ENCODE data around the gene NME4.
"Not testable (repeated sequence)": the region's sequence is repeated elsewhere in the genome, so short reads cannot be mapped to it uniquely, and the experiment has no call there.

NME4 gene

DNA sequence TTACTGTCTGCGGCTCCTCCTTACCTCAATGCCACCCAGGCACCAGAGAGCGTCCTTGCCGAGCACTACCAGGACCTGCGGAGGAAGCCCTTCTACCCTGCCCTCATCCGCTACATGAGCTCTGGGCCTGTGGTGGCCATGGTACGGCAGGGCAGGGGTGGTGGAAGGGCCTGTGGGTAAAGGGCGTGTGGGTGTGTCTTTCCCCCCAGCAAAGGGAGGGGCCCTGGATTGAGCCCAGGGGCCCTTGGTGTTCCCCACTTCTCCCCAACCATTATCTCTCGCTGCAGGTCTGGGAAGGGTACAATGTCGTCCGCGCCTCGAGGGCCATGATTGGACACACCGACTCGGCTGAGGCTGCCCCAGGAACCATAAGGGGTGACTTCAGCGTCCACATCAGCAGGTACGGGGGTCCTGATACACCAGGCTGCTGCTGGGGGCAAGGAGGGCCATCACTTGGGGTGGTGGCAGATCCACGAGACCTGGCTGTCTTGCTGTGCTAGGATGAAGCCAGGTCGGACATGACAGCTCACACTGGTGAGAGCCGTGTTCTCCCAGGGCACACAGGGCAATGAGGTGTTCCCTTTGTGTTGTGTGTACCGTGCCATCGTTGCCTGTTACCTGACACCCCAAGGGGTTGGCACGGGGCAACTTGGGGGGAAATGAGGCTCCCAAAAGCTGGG, 2.5 kb downstream of the NME4 start:
- Mint-ChIP-seq H3K27me3 (no peaks in the 10 kb centered on the region), H3K27ac (ENCODE audit: low read depth) (no peak overlapping the region), H3K4me3 (peak overlapping the region; percentile 82), H3K4me1 (peaks cover 21% of the 10 kb centered on the region), H3K36me3 (ENCODE audit: insufficient read depth) (peaks cover 8% of the 10 kb centered on the region), H3K9me3 (no peaks in the 10 kb centered on the region)
- ATAC-seq (replicated peaks; ENCODE audit: extremely low read depth, poor library complexity, severe bottlenecking): no peak
- no peak for DNase-seq (ENCODE audit: low spot score in 2 of 2)

DNA sequence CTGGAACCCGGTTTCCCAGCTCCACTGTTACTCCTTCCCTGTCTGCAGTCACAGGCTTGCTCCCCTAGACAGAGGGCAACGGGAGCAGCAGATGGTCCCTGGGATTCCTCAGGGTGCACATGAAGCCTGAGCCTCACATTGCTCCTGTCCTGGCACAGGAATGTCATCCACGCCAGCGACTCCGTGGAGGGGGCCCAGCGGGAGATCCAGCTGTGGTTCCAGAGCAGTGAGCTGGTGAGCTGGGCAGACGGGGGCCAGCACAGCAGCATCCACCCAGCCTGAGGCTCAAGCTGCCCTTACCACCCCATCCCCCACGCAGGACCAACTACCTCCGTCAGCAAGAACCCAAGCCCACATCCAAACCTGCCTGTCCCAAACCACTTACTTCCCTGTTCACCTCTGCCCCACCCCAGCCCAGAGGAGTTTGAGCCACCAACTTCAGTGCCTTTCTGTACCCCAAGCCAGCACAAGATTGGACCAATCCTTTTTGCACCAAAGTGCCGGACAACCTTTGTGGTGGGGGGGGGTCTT, 3.1 kb downstream of the NME4 start:
- H3K27me3 Mint-ChIP-seq: no peaks in the 10 kb centered on the region
- H3K36me3 Mint-ChIP-seq (ENCODE audit: insufficient read depth): peaks cover 8% of the 10 kb centered on the region
- DNase-seq (ENCODE audit: low spot score in 2 of 2) (no peak), ATAC-seq (replicated peaks; ENCODE audit: extremely low read depth, poor library complexity, severe bottlenecking) (no peak)
- peak overlapping the region; percentile 88 for H3K27ac Mint-ChIP-seq (ENCODE audit: low read depth)
- H3K4me1 Mint-ChIP-seq: peaks cover 21% of the 10 kb centered on the region
- peak overlapping the region; percentile 82 for H3K4me3 Mint-ChIP-seq
- no peaks in the 10 kb centered on the region for H3K9me3 Mint-ChIP-seq

DNA sequence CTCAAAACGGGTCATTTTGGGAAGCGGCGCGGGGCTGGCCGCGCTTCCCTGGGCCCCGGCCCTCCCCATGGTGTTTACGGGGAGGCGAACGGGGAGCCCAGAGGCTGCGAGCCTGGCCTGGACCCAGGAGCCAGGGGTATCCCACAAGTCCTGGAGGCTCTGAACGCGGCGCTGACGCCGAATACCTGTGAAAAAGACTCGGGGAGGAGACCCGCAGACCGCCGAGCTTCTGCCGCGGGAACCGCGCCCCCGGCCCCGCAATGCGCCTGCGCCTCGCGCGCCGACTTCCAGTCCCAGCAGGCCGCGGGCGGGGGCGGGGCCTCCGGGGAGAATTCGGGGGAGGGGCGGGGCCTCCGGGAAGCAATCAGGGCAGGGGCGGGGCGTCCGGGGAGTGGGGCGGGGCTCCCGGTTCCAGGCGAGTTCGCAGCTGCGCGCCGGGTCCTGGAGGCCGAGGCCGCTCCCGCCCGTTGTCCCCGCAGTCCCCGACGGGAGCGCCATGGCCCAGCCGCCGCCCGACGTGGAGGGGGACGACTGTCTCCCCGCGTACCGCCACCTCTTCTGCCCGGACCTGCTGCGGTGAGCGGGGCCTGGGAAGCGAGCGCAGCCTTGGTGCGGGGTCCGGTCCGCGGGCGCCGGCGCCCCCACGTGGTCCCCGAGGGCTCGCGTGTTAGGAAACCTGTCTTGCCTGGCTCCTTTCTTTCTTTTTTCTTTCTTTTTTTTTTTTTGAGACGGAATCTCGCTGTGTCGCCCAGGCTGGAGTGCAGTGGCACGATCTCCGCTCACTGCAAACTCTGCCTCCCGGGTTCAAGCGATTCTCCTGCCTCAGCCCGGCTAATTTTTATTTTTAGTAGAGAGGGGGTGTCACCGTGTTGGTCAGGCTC, 4.7 kb downstream of the NME4 start, which contains the start of gene DECR2:
DECR2 (plus strand) TSS at position 418 of the 881 bp plus-strand sequence; CDS start at position 497, 79 bp downstream.
- Mint-ChIP-seq H3K36me3 (ENCODE audit: insufficient read depth) (peaks cover 8% of the 10 kb centered on the region), H3K4me3 (peak within 1 kb of the TSS; percentile 82), H3K27ac (ENCODE audit: low read depth) (peak within 1 kb of the TSS; percentile 88), H3K9me3 (no peaks in the 10 kb centered on the region), H3K27me3 (no peaks in the 10 kb centered on the region), H3K4me1 (peaks cover 15% of the 10 kb centered on the region)
- ATAC-seq (replicated peaks; ENCODE audit: extremely low read depth, poor library complexity, severe bottlenecking) (peak; percentile 74), DNase-seq (ENCODE audit: low spot score in 2 of 2) (peak; percentile 89 to 91)

DNA sequence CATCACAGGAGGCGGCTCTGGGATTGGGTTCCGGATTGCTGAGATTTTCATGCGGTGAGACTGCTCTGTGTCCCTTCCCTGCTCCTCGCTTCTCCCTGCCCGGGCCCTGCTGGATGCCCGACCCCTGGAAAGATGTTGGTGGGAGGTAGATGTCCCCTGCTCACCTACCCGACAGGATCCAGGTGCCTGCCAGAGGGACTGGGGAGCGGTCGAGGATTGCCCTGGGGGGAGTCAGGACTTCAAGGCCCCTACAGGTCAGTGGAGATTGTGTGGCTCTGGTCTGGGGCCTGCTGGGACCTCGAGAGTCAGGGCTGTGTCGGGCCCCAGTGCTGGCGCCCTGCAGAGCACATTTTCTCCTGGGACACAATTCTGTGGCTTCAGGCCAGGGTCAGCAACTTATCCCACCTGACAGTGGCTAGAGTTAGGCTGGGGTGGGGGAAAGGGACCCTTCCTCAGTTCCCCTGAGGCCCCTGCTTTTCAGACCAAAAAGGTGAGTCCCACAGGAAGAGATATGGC, 8.0 kb downstream of the NME4 start:
- no peak for DNase-seq (ENCODE audit: low spot score in 2 of 2)
- ATAC-seq (replicated peaks; ENCODE audit: extremely low read depth, poor library complexity, severe bottlenecking): no peak
- no peak overlapping the region for H3K27ac Mint-ChIP-seq (ENCODE audit: low read depth)
- no peak overlapping the region for H3K4me3 Mint-ChIP-seq
- H3K4me1 Mint-ChIP-seq: peaks cover 8% of the 10 kb centered on the region
- H3K36me3 Mint-ChIP-seq (ENCODE audit: insufficient read depth): peaks cover 8% of the 10 kb centered on the region
- H3K27me3 Mint-ChIP-seq: no peaks in the 10 kb centered on the region
- no peaks in the 10 kb centered on the region for H3K9me3 Mint-ChIP-seq

DNA sequence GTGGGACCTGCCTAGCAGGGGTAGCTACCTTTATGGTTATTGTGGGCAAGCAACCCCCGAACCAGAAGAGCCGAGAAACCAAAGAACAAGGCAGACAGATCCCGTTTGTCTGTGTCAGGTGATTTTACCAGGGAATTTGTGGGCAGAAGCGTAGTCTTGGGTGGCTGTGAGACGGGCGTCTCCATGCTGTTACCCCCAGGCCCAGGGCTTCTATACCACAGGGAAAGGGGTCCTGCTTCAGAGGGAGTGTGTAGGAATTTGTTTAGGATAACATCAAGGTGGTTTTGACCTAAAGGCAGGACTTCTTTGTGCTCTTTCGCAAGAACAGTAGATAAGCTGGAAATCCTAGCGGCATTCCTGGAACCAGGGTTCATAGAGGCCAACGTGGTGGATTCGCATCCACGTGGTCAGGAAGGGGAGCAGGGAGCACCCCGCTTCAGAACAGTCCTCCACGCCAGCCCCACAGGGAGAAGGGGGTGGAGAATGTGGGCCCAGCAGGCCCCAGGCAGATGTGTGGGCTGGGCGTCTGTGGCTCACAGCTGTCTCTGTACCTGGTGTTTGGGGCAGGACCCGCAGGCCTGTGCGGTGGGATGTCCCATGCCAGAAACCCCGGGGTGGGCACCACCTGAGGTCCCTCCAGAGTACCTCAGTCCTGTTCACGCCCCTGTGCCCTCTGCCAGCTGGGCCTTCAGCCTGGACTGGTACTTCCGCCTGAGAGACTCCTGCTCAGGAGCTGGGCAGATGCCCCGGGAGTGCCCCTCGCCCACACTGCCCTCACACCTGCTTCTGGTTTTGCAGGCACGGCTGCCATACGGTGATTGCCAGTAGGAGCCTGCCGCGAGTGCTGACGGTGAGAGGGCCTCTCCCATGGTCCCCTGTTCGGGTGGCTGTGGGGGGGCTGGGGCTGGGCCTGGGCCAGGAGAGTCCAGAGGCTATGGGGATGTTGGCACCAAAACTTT, 8.8 kb downstream of the NME4 start:
- no peaks in the 10 kb centered on the region for H3K27me3 Mint-ChIP-seq
- peaks cover 6% of the 10 kb centered on the region for H3K36me3 Mint-ChIP-seq (ENCODE audit: insufficient read depth)
- no peak overlapping the region for H3K4me3 Mint-ChIP-seq
- no peak overlapping the region for H3K27ac Mint-ChIP-seq (ENCODE audit: low read depth)
- peaks cover under 1% of the 10 kb centered on the region for H3K4me1 Mint-ChIP-seq
- no peak for DNase-seq (ENCODE audit: low spot score in 2 of 2)
- ATAC-seq (replicated peaks; ENCODE audit: extremely low read depth, poor library complexity, severe bottlenecking): no peak
- H3K9me3 Mint-ChIP-seq: no peaks in the 10 kb centered on the region

DNA sequence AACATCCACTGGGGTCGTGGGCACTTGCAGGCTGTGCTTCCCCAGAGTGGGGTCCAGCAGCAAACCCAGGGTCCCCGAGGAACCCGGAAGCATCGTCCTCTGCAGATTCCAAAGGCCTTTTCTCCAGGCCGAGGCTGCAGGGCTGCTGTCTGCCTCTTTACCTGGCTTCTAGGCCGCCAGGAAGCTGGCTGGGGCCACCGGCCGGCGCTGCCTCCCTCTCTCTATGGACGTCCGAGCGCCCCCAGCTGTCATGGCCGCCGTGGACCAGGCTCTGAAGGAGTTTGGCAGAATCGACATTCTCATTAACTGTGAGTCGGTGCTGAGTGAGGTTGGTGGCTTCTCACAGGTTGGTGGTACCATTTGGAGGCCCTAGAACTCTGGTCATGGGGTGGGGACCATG, 10.3 kb downstream of the NME4 start:
- no peak for ATAC-seq (replicated peaks; ENCODE audit: extremely low read depth, poor library complexity, severe bottlenecking)
- peaks cover 1% of the 10 kb centered on the region for H3K36me3 Mint-ChIP-seq (ENCODE audit: insufficient read depth)
- no peaks in the 10 kb centered on the region for H3K9me3 Mint-ChIP-seq
- H3K27ac Mint-ChIP-seq (ENCODE audit: low read depth): no peak overlapping the region
- no peak for DNase-seq (ENCODE audit: low spot score in 2 of 2)
- no peak overlapping the region for H3K4me3 Mint-ChIP-seq
- H3K4me1 Mint-ChIP-seq: no peaks in the 10 kb centered on the region
- H3K27me3 Mint-ChIP-seq: no peaks in the 10 kb centered on the region

DNA sequence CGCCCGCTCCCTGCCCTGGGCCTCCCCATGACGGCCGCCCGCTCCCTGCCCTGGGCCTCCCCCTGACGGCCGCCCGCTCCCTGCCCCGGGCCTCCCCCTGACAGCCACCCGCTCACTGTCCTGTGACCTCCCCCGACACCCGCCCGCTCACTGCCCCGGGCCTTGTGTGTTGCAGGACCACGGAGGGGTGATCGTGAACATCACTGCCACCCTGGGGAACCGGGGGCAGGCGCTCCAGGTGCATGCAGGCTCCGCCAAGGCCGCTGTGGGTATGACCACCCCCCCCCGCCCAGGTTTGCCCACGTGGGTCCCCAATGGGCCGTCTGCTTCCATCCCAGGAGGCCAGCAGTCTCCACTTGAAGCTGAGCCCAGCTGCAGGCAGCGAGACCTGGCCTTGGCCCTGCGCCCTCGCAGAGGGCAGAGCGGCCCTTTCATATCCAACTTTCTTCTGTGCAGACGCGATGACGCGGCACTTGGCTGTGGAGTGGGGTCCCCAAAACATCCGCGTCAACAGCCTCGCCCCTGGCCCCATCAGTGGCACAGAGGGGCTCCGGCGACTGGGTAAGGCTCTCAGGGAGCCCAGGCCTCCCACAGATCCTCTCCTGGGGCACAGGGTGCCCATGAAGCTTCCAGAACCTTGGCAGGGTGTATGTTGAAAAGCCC, 13.6 kb downstream of the NME4 start:
- Mint-ChIP-seq H3K4me3 (no peak overlapping the region), H3K9me3 (no peaks in the 10 kb centered on the region), H3K4me1 (no peaks in the 10 kb centered on the region), H3K27ac (ENCODE audit: low read depth) (no peak overlapping the region), H3K36me3 (ENCODE audit: insufficient read depth) (no peaks in the 10 kb centered on the region), H3K27me3 (no peaks in the 10 kb centered on the region)
- no peak for ATAC-seq (replicated peaks; ENCODE audit: extremely low read depth, poor library complexity, severe bottlenecking)
- DNase-seq (ENCODE audit: low spot score in 2 of 2): no peak

DNA sequence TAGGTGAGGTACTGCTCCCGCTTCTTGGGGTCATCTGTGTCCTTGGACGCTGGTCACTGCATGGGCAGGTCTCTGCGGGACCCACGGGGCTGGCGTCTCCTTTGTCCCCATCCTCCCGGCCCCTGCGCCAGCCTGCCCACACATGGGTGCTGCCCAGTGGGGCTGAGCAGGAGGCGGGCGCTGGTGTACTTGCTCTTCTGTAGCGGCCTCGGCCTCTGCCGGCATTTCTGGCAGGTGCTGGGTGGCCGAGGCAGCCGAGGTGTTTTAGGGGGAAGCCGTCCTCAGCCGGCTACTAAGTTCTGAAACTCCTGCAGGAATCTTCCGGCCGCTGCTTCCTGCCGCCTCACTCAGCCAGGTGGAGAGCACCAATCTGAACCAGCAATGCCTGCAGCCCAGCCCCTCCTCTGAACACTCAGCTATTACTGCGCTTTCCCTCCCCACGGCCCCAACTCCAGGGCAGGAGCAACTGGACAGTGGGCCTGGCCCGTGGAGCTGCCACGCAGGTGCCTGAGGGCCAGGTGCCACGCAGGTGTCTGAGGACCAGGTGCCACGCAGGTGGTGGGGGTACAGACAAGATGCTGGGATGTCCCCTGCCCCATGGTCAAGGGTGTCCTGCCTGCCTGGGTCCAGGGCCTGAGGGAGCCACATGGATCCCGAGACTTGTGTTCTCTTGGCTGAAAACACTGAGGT, 14.7 kb downstream of the NME4 start:
- Mint-ChIP-seq H3K9me3 (no peaks in the 10 kb centered on the region), H3K27ac (ENCODE audit: low read depth) (no peak overlapping the region), H3K4me3 (no peak overlapping the region), H3K27me3 (no peaks in the 10 kb centered on the region), H3K36me3 (ENCODE audit: insufficient read depth) (no peaks in the 10 kb centered on the region), H3K4me1 (no peaks in the 10 kb centered on the region)
- DNase-seq (ENCODE audit: low spot score in 2 of 2) (no peak), ATAC-seq (replicated peaks; ENCODE audit: extremely low read depth, poor library complexity, severe bottlenecking) (no peak)

DNA sequence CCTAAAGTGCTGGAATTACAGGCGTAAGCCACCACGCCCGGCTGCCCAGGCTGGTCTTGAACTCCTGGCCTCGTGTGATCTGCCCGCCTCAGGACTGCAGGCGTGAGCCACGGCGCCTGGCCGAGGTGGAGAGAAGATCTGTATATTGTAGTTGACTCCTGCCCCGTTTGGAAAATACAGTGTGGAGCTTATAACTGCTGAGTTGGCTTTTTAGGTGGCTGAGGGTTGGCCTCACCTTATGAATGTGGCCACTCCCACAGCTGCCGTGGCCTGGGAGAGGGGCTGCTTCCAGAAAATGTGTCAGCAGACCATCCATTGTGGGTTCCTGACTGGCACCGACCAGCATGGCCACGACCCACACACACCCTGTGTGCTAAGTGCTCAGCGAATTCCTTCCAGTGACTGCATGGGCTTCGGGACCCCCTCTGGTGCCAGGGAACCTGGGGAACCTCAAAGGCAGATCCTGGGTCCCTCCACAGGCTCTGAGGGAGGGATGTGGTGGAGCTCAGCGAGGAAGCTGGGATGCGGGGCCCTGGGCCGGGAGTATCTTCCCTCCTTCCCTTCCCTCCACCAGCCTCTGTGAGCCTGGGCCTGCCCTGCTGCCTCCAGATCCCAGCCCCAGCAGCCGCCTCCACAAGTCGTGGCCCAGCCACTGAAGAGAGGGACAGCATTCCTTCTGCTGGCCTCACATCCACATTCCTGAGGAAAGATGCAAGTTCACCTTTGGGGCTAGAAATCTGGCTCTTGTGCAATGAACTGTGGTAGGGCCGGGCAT, 17.6 kb downstream of the NME4 start:
- ATAC-seq (replicated peaks; ENCODE audit: extremely low read depth, poor library complexity, severe bottlenecking) (no peak), DNase-seq (ENCODE audit: low spot score in 2 of 2) (no peak)
- no peaks in the 10 kb centered on the region for H3K4me1 Mint-ChIP-seq
- no peak overlapping the region for H3K4me3 Mint-ChIP-seq
- H3K27ac Mint-ChIP-seq (ENCODE audit: low read depth): no peak overlapping the region
- H3K36me3 Mint-ChIP-seq (ENCODE audit: insufficient read depth): no peaks in the 10 kb centered on the region
- H3K27me3 Mint-ChIP-seq: no peaks in the 10 kb centered on the region
- H3K9me3 Mint-ChIP-seq: no peaks in the 10 kb centered on the region

DNA sequence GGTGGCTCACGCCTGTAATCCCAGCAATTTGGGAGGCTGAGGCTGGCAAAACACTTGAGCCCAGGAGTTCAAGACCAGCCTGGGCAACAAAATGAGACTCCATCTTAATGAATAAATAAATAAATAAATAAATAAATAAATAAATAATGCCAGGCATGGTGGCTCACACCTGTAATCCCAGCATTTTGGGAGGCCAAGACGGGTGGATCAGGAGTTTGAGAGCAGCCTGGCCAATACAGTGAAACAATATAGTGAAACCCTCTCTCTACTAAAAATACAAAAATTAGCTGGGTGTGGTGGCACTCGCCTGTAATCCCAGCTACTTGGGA, 18.1 kb downstream of the NME4 start:
- not testable (repeated sequence) for ATAC-seq (replicated peaks; ENCODE audit: extremely low read depth, poor library complexity, severe bottlenecking); DNase-seq (ENCODE audit: low spot score in 2 of 2); H3K4me3 Mint-ChIP-seq; H3K27me3 Mint-ChIP-seq; H3K36me3 Mint-ChIP-seq (ENCODE audit: insufficient read depth); H3K9me3 Mint-ChIP-seq; H3K4me1 Mint-ChIP-seq; H3K27ac Mint-ChIP-seq (ENCODE audit: low read depth)

DNA sequence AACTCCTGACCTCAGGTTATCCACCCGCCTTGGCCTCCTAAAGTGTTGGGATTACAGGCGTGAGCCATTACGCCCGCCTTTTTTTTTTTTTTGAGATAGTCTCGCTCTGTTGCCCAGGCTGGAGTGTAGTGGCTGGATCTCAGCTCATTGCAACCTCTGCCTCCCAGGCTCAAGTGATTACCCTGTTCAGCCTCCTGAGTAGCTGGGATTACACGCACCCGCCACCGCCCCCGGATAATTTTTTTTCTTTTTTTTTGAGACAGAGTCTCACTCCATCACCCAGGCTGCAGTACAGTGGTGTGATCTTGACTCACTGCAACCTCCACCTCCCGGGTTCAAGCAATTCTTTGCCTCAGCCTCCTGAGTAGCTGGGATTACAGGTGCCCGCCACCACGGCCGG, 25.2 kb downstream of the NME4 start:
- H3K4me3 Mint-ChIP-seq; H3K36me3 Mint-ChIP-seq (ENCODE audit: insufficient read depth); H3K27me3 Mint-ChIP-seq; H3K9me3 Mint-ChIP-seq; ATAC-seq (replicated peaks; ENCODE audit: extremely low read depth, poor library complexity, severe bottlenecking); H3K27ac Mint-ChIP-seq (ENCODE audit: low read depth); DNase-seq (ENCODE audit: low spot score in 2 of 2): not testable (repeated sequence)
- peaks cover 15% of the 10 kb centered on the region for H3K4me1 Mint-ChIP-seq

Measured in central memory CD8-positive, alpha-beta T cell (primary cell).